CD4-positive, alpha-beta T cell (primary cell): ENCODE results near the gene UGT1A6. TPM values are rescaled to one million over a fixed set of nuclear protein-coding genes. Genes with fewer than 3 reads are reported as not detected.

Source experiments
- ATAC-seq: fragments of 200-7000 bp; cut with Tn5 transposase; one replicate; pipeline ENCODE4 v1.10.0; 2022; ENCODE audit warnings: mild to moderate bottlenecking; ENCODE audit not compliant: poor library complexity
- CTCF ChIA-PET: fragments of 350-600 bp; sonication (Branson Sonifier 250); formaldehyde crosslinking; loops from one replicate; lab custom pipeline; 2021; ENCODE audit warnings: antibody characterized with exemption, inconsistent platforms; lab: Charles Lee
- POLR2A ChIA-PET: fragments of 350-600 bp; sonication (Branson Sonifier 250); formaldehyde crosslinking; loops from one replicate; lab custom pipeline; 2021; ENCODE audit warnings: antibody characterized with exemption, inconsistent platforms; lab: Charles Lee
- DNase-seq, 14 experiments: peaks; one replicate each; pipeline ENCODE4 v3.0.0-alpha.2; 2013 to 2020; ENCODE audit warnings: mixed read lengths in 2 of 14
- H3K27ac ChIP-seq, 2 donors: one replicate each; pipeline versions ENCODE4 v1.5.1 to v1.7.0; 2013; ENCODE audit warnings: low read length in 2 of 2, low read depth in 1 of 2, mild to moderate bottlenecking in 1 of 2
- H3K27me3 ChIP-seq, 2 experiments: 1 replicate in 1 of 2; 2 replicates in 1 of 2; pipeline versions ENCODE4 v1.6.1 to v1.7.0; 2013; ENCODE audit warnings: low read length in 2 of 2, control low read depth in 1 of 2, mild to moderate bottlenecking in 1 of 2, moderate library complexity in 1 of 2; ENCODE audit not compliant: insufficient read depth in 2 of 2, control insufficient read depth in 1 of 2
- H3K36me3 ChIP-seq: one replicate; pipeline ENCODE4 v1.6.1; 2013; ENCODE audit warnings: low read length, control low read depth; ENCODE audit not compliant: insufficient read depth
- H3K4me1 ChIP-seq: one replicate; pipeline ENCODE4 v1.6.1; 2013; ENCODE audit warnings: low read length, control low read depth; ENCODE audit not compliant: insufficient read depth
- H3K4me3 ChIP-seq: one replicate; pipeline ENCODE4 v1.5.1; 2013; ENCODE audit warnings: mild to moderate bottlenecking, low read length, moderate library complexity
- H3K9me3 ChIP-seq, 2 experiments: 1 replicate in 1 of 2; 2 replicates in 1 of 2; pipeline versions ENCODE4 v1.6.1 to v1.7.0; 2013; ENCODE audit warnings: low read length in 2 of 2, mild to moderate bottlenecking in 2 of 2, control low read depth in 1 of 2, moderate library complexity in 1 of 2; ENCODE audit not compliant: control insufficient read depth in 1 of 2, insufficient read depth in 1 of 2
- H3K27ac Mint-ChIP-seq: one replicate; pipeline ENCODE4 v1.8.0; 2020; ENCODE audit warnings: mixed read lengths
- H3K27me3 Mint-ChIP-seq: one replicate; pipeline ENCODE4 v1.8.0; 2021; ENCODE audit warnings: mixed read lengths
- H3K36me3 Mint-ChIP-seq: one replicate; pipeline ENCODE4 v1.8.0; 2021; ENCODE audit warnings: low read depth, mixed read lengths
- H3K4me1 Mint-ChIP-seq: one replicate; pipeline ENCODE4 v1.8.0; 2021; ENCODE audit warnings: low read depth, mixed read lengths
- H3K4me3 Mint-ChIP-seq: one replicate; pipeline ENCODE4 v1.8.0; 2020; ENCODE audit warnings: mild to moderate bottlenecking, mixed read lengths
- H3K9me3 Mint-ChIP-seq: one replicate; pipeline ENCODE4 v1.8.0; 2020; ENCODE audit warnings: mixed read lengths
- CTCF ChIP-seq: fragments of 200-600 bp; IDR thresholded peaks from one replicate; pipeline ENCODE4 v1.8.0; 2022; ENCODE audit warnings: antibody characterized with exemption, mild to moderate bottlenecking
- intact Hi-C, 2 experiments: fragments of 100-400 bp; cut with DNase I in 1 of 2; cut with micrococcal nuclease in 1 of 2; formaldehyde crosslinking; loops; one replicate each; pipeline versions ENCODE4 v1.15.1 to v1.9.0; 2023 to 2025; cut with DNase I, micrococcal nuclease
- total RNA-seq, 174 experiments: library from RNA in 2 of 174; stranded (reverse) in 2 of 174; gene quantifications; one replicate each; pipeline ENCODE4 v1.2.3 and lab custom pipeline; 2021 to 2026

Gene UGT1A6
- total RNA-seq, 2 experiments from 2014 or later: not detected

- Mint-ChIP-seq H3K36me3 (no peaks in the 10 kb centered on the region), H3K27ac (no peak overlapping the region), H3K9me3 (no peaks in the 10 kb centered on the region), H3K4me3 (no peak overlapping the region), H3K4me1 (no peaks in the 10 kb centered on the region), H3K27me3 (peaks cover 4% of the 10 kb centered on the region)
- POLR2A ChIA-PET: no interaction called here
- Histone ChIP-seq H3K4me3 (no peak overlapping the region), H3K27ac (no peak overlapping the region), H3K36me3 (no peaks in the 10 kb centered on the region), H3K9me3 (peaks cover 0 to 8% of the 10 kb centered on the region in 2 experiments), H3K27me3 (peaks cover 0 to 2% of the 10 kb centered on the region in 2 experiments), H3K4me1 (no peaks in the 10 kb centered on the region)
- ATAC-seq: no peak
- CTCF ChIA-PET: no interaction called here
- no peak for TF ChIP-seq CTCF
- intact Hi-C loops: no loop called here
- DNase-seq: peak in 1 of 14 experiments; percentile 25
These were observed 129.5 kb downstream of the UGT1A6 start for GRCh38 chr2:233822101-233822771.

Other genes starting within 250 kb of the UGT1A6 start
- gene USP40, start 126.1 kb upstream of the UGT1A6 start, total RNA-seq: 1 to 10 TPM; 7.2 to 8.7 TPM
- gene UGT1A8, start 75.3 kb upstream of the UGT1A6 start, total RNA-seq: not detected
- gene UGT1A10, start 56.4 kb upstream of the UGT1A6 start, total RNA-seq: not detected
- gene UGT1A9, start 21.0 kb upstream of the UGT1A6 start, total RNA-seq: not detected
- gene UGT1A7, start 11.0 kb upstream of the UGT1A6 start, total RNA-seq: not detected
- not detected for gene UGT1A5, start 20.0 kb downstream of the UGT1A6 start, total RNA-seq
- not detected for gene UGT1A4, start 25.8 kb downstream of the UGT1A6 start, total RNA-seq
- gene UGT1A3, start 36.2 kb downstream of the UGT1A6 start, total RNA-seq: not detected
- not detected for gene UGT1A1, start 67.4 kb downstream of the UGT1A6 start, total RNA-seq
- gene MROH2A, start 85.4 kb downstream of the UGT1A6 start, total RNA-seq: not detected
- gene HJURP, start 161.6 kb downstream of the UGT1A6 start, total RNA-seq: under 1 TPM; 0.22 to 0.25 TPM
- gene TRPM8, start 224.5 kb downstream of the UGT1A6 start, total RNA-seq: not detected